Activated B cell treated with CpG ODN at 0.5 μM for 24 hours (primary cell): Measurements from ENCODE around the gene NYAP2. TPM values are rescaled to one million over a fixed set of nuclear protein-coding genes. Genes with fewer than 3 reads are reported as not detected.

Experiments
- ATAC-seq: fragments of 200-7000 bp; cut with Tn5 transposase; one replicate; pipeline ENCODE4 v1.10.0; 2021; ENCODE audit warnings: low read depth, mild to moderate bottlenecking, moderate library complexity
- CTCF ChIA-PET: fragments of 350-600 bp; sonication (Branson Sonifier 250); formaldehyde crosslinking; loops from one replicate; lab custom pipeline; 2021; ENCODE audit warnings: antibody characterized with exemption; lab: Charles Lee
- POLR2A ChIA-PET: fragments of 350-600 bp; sonication (Branson Sonifier 250); formaldehyde crosslinking; loops from one replicate; lab custom pipeline; 2021; ENCODE audit warnings: antibody characterized with exemption; lab: Charles Lee
- DNase-seq: peaks from one replicate; pipeline ENCODE4 v3.0.0; 2022
- H3K27ac Mint-ChIP-seq: one replicate; pipeline ENCODE4 v1.8.0; 2020; ENCODE audit warnings: mixed read lengths
- H3K27me3 Mint-ChIP-seq: one replicate; pipeline ENCODE4 v1.8.0; 2021; ENCODE audit warnings: mixed read lengths
- H3K36me3 Mint-ChIP-seq: one replicate; pipeline ENCODE4 v1.8.0; 2021; ENCODE audit warnings: low read depth, mixed read lengths
- H3K4me1 Mint-ChIP-seq: one replicate; pipeline ENCODE4 v1.8.0; 2021; ENCODE audit warnings: mixed read lengths
- H3K4me3 Mint-ChIP-seq: one replicate; pipeline ENCODE4 v1.8.0; 2020; ENCODE audit warnings: mild to moderate bottlenecking, mixed read lengths
- H3K9me3 Mint-ChIP-seq: one replicate; pipeline ENCODE4 v1.8.0; 2020; ENCODE audit warnings: mixed read lengths
- CTCF ChIP-seq: fragments of 200-600 bp; IDR thresholded peaks from one replicate; pipeline ENCODE4 v1.8.0; 2022; ENCODE audit warnings: antibody characterized with exemption, mild to moderate bottlenecking
- intact Hi-C: fragments of 100-400 bp; cut with micrococcal nuclease; formaldehyde crosslinking; loops from one replicate; pipeline ENCODE4 v1.15.1; 2024
- total RNA-seq: library from RNA; stranded (reverse); gene quantifications from 2 replicates; pipeline ENCODE4 v1.2.3, GENCODE V29; 2022

The NYAP2 gene
- total RNA-seq, 1 donor from 2014 or later, result 0.07 TPM

GRCh38 chr2:225495706-225496105 is 96.2 kb downstream of the NYAP2 start:
- intact Hi-C loops, result no loop called here
- Mint-ChIP-seq H3K4me1 (no peaks in the 10 kb centered on the region), H3K27me3 (no peaks in the 10 kb centered on the region), H3K9me3 (no peaks in the 10 kb centered on the region), H3K36me3 (no peaks in the 10 kb centered on the region), H3K4me3 (no peak overlapping the region), H3K27ac (no peak overlapping the region)
- ATAC-seq (no peak), DNase-seq (no peak)
- CTCF ChIA-PET, result no interaction called here
- POLR2A ChIA-PET, result no interaction called here
- no peak for TF ChIP-seq CTCF

GRCh38 chr2:225496568-225496967 is 97.1 kb downstream of the NYAP2 start:
- no peak for DNase-seq
- H3K27ac Mint-ChIP-seq, result no peak overlapping the region
- H3K4me3 Mint-ChIP-seq, result no peak overlapping the region
- no peaks in the 10 kb centered on the region for H3K36me3 Mint-ChIP-seq
- ATAC-seq, result no peak
- no peaks in the 10 kb centered on the region for H3K27me3 Mint-ChIP-seq
- intact Hi-C loops, result no loop called here
- ChIA-PET POLR2A (no interaction called here), CTCF (no interaction called here)
- H3K9me3 Mint-ChIP-seq, result no peaks in the 10 kb centered on the region
- H3K4me1 Mint-ChIP-seq, result no peaks in the 10 kb centered on the region
- no peak for TF ChIP-seq CTCF

GRCh38 chr2:225497166-225497565 is 97.7 kb downstream of the NYAP2 start:
- H3K9me3 Mint-ChIP-seq, result no peaks in the 10 kb centered on the region
- intact Hi-C loops, result no loop called here
- ChIA-PET CTCF (no interaction called here), POLR2A (no interaction called here)
- H3K36me3 Mint-ChIP-seq, result no peaks in the 10 kb centered on the region
- H3K4me3 Mint-ChIP-seq, result no peak overlapping the region
- no peak for ATAC-seq
- no peak overlapping the region for H3K27ac Mint-ChIP-seq
- H3K4me1 Mint-ChIP-seq, result no peaks in the 10 kb centered on the region
- no peak for TF ChIP-seq CTCF
- H3K27me3 Mint-ChIP-seq, result no peaks in the 10 kb centered on the region
- DNase-seq, result no peak

GRCh38 chr2:225501022-225501421 is 101.5 kb downstream of the NYAP2 start:
- Mint-ChIP-seq H3K27me3 (peaks cover 1% of the 10 kb centered on the region), H3K9me3 (no peaks in the 10 kb centered on the region), H3K27ac (no peak overlapping the region), H3K36me3 (no peaks in the 10 kb centered on the region), H3K4me1 (no peaks in the 10 kb centered on the region), H3K4me3 (no peak overlapping the region)
- DNase-seq (no peak), ATAC-seq (no peak)
- TF ChIP-seq CTCF, result no peak
- ChIA-PET POLR2A (no interaction called here), CTCF (no interaction called here)
- intact Hi-C loops, result no loop called here

GRCh38 chr2:225502971-225503370 is 103.5 kb downstream of the NYAP2 start:
- TF ChIP-seq CTCF, result no peak
- no peak for ATAC-seq
- DNase-seq, result no peak
- Mint-ChIP-seq H3K36me3 (no peaks in the 10 kb centered on the region), H3K27ac (no peak overlapping the region), H3K4me1 (no peaks in the 10 kb centered on the region), H3K27me3 (peaks cover 1% of the 10 kb centered on the region), H3K4me3 (no peak overlapping the region), H3K9me3 (no peaks in the 10 kb centered on the region)
- POLR2A ChIA-PET, result no interaction called here
- CTCF ChIA-PET, result no interaction called here
- intact Hi-C loops, result no loop called here
